Measurements from ENCODE around the gene TCP10L.
"Not testable (repeated sequence)": the region's sequence is repeated elsewhere in the genome, so short reads cannot be mapped to it uniquely, and the experiment has no call there.

Gene TCP10L

DNA sequence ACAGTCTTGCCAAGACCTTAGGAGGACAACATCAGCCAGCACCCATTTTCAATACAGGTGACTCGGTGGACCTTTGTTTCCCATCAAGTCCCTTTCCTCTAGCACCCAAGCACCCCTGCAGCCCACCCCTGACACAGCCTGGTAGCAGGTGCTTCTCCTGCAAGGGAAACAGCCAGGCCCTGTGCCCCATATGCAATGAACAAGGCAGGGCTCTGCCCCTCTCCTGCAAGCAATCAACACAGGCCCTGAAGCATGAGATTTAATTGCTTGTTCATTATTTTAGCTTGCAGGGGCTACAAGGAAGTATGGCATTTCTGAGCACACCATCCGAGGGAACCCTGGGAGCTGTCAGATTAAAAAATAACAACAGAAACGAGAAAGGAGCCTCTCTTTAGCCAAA lies 35.4 kb downstream of the TCP10L start:
- no peak for DNase-seq (ENCODE audit: extremely low read depth, low read depth)
- TF ChIP-seq, protein P1, sequence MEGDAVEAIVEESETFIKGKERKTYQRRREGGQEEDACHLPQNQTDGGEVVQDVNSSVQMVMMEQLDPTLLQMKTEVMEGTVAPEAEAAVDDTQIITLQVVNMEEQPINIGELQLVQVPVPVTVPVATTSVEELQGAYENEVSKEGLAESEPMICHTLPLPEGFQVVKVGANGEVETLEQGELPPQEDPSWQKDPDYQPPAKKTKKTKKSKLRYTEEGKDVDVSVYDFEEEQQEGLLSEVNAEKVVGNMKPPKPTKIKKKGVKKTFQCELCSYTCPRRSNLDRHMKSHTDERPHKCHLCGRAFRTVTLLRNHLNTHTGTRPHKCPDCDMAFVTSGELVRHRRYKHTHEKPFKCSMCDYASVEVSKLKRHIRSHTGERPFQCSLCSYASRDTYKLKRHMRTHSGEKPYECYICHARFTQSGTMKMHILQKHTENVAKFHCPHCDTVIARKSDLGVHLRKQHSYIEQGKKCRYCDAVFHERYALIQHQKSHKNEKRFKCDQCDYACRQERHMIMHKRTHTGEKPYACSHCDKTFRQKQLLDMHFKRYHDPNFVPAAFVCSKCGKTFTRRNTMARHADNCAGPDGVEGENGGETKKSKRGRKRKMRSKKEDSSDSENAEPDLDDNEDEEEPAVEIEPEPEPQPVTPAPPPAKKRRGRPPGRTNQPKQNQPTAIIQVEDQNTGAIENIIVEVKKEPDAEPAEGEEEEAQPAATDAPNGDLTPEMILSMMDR (IDR thresholded peaks at IDR 0.05; ENCODE audit: low read depth, low read length), result no peak

DNA sequence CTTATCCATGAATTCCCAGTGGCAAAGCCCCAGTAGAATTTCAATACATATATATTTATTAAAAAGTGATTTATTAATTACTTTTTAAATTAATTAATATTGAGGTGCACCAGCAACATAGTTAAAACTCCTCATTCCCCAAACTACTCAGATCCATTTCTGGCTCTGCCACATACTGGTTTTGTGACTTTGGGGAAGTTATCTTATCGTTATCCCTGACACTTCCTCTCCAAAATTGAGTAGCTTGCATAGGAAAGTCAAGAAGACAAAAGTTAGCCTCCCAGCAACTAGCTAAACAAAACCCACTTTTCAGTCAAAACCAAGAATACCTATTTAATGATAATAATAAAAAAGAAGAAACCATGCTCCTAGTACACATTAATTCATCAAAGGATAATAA lies 35.9 kb downstream of the TCP10L start:
- TF ChIP-seq, protein P1 (IDR thresholded peaks at IDR 0.05; ENCODE audit: low read depth, low read length), result no peak
- no peak for DNase-seq (ENCODE audit: extremely low read depth, low read depth)

DNA sequence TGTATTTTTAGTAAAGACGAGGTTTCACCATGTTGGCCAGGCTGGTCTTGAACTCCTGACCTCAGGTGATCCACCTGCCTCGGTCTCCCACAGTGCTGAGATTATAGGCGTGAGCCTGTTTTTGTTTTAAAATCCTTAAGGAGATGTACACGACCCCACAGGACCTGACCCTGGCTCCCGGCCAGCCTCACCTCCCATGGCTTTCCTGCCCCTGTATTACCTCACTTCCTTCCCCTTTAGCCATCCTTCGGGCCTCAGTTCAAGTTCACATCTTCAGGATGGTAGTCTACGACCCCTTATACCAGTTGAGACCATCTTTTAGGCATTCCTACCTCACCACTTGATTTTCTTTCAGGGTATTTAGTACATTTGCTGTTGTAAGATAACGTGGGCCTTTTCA lies 36.3 kb downstream of the TCP10L start:
- DNase-seq (ENCODE audit: extremely low read depth, low read depth), result no peak
- TF ChIP-seq, protein P1 (IDR thresholded peaks at IDR 0.05; ENCODE audit: low read depth, low read length), result no peak

DNA sequence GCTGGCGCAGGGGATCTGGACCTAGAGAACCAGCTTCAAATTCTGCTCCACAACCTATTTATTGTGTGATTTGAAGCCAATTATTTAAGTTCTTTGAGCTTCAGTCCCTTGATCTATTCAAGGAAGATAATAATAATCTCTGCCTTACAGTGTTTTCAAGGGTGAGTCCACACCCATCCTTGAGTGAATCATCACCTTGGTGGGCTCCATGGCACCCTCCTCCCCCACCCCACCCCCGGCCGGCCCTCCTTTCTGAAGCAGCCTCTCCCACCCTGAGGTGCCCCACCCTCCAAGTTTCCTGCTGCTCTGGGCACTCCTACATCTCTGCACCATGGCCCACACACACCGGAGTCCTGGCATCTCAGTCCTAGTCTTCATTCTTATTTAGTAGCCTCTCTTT lies 38.3 kb downstream of the TCP10L start:
- no peak for DNase-seq (ENCODE audit: extremely low read depth, low read depth)
- TF ChIP-seq, protein P1 (IDR thresholded peaks at IDR 0.05; ENCODE audit: low read depth, low read length), result no peak

DNA sequence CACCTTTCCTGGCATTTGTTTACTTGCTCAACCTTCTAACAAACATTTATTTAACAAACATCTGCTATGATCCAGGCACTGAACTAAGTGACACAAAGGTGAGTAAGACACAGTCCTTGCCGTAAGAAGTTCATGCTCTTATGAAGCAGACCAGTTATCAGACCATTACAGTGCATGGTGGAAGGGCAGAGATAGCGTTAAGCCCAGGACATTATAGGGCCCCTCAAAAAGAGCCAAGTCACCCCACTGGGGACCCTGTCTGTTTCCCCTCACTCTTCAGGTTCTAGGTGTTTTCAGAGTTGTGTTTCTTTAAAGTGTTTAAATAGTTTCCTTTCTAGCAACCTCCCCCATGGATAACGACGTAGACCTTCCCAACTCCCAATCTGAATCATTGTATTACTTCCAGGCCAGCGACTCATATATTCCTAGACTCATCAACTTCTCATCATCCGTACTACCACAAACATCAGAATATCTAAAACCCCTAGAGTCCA lies 39.3 kb downstream of the TCP10L start:
- DNase-seq (ENCODE audit: extremely low read depth, low read depth), result no peak
- TF ChIP-seq, protein P1 (IDR thresholded peaks at IDR 0.05; ENCODE audit: low read depth, low read length), result no peak

DNA sequence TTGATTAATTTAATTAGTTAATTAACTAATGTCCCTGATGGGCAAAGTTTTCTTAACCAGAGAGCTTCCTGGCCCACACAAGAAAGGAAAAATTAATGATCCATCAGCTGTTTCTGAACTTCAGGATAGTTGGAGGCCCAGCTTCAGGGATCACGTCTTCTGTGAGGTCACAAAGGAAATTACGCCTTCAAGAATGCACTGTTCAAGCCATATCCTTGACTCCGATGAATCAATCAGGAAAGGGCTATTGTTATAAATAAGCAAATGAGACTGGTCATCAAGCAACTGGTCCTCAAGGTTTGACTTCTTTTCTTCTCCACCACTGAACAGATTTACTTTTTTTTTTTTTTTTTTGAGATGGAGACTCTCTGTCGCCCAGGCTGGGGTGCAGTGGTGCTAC lies 40.6 kb downstream of the TCP10L start:
- TF ChIP-seq, protein P1 (IDR thresholded peaks at IDR 0.05; ENCODE audit: low read depth, low read length), result no peak
- DNase-seq (ENCODE audit: extremely low read depth, low read depth), result no peak

DNA sequence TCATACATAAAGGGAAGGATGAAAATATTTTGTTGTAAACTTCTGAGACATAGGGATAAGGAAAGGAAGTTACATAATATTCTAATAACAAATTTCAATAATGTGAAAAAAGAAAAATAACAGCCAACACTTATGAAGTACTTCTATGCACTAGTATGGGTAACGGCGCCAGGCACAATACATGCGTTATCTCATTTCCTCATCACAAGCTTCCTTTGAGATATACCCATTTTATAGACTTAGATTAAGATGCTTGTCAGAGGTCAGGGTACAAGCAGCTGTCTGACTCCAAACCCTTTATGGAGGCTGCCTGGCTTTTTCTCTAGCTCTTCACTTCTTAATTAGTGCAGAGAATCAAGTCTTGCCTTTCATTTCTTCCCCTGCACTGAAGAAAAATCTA lies 41.3 kb downstream of the TCP10L start:
- TF ChIP-seq, protein P1 (IDR thresholded peaks at IDR 0.05; ENCODE audit: low read depth, low read length), result no peak

DNA sequence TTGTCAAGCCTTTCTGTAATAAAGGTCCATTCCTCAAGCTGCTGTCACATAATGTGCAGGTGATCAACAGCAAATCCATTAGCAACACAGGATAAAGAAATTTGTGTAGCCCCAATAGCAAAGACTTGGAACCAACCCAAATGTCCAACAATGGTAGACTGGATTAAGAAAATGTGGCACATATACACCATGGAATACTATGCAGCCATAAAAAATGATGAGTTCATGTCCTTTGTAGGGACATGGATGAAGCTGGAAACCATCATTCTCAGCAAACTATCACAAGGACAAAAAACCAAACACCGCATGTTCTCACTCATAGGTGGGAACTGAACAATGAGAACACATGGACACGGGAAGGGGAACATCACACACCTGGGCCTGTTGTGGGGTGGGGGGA lies 42.3 kb downstream of the TCP10L start:
- not testable (repeated sequence) for DNase-seq (ENCODE audit: extremely low read depth, low read depth)

More for the DNA sequence above, 41.3 kb downstream of the TCP10L start:
- no peak for DNase-seq (ENCODE audit: extremely low read depth, low read depth)
